Measurements from ENCODE around the gene OSBPL8. TPM values are rescaled to one million over a fixed set of nuclear protein-coding genes. Genes with fewer than 3 reads are reported as not detected.

Gene OSBPL8
- total and polyA plus RNA-seq, 10 of the 15 experiments (the other 5 are each of a cell fraction or from before 2014, with no cell fraction given): 10.4 to 58.0 (median 32.0) TPM

GRCh38 chr12:76480796-76481195 lies 78.8 kb downstream of the OSBPL8 start:
- H3K27me3 ChIP-seq (replicated peaks in 1 of 2; ENCODE audit: control insufficient read depth in 2 of 2, insufficient read depth in 2 of 2, low read length in 1 of 2): no peaks in the 10 kb centered on the region
- H2AFZ ChIP-seq (ENCODE audit: control insufficient read depth, low read depth, low read length): no peak overlapping the region
- H3K27ac ChIP-seq (ENCODE audit: control insufficient read depth, insufficient read depth): no peak overlapping the region
- intact Hi-C loops (cut with micrococcal nuclease; ENCODE audit: unreplicated experiment): no loop called here
- H3K4me3 ChIP-seq: no peak overlapping the region
- ChIA-PET RAD21 (ENCODE audit: unreplicated experiment) (no interaction called here), CTCF (interaction anchor here (0.8 to 1.0 kb wide), 2 partner anchors 18 to 106 kb away, joined by 4 to 5 read pairs; no protein-coding TSS in a partner anchor), POLR2A (interaction anchor here (0.5 kb wide), 1 partner anchor 398 kb away, joined by 4 read pairs; no protein-coding TSS in a partner anchor), SMC1A (ENCODE audit: uncharacterized antibody, unreplicated experiment) (interaction anchor here (1.3 kb wide), 1 partner anchor 10 kb away, joined by 3 read pairs; no protein-coding TSS in a partner anchor)
- in situ Hi-C loops (cut with MboI): no loop called here
- no peaks in the 10 kb centered on the region for H4K20me1 ChIP-seq (ENCODE audit: control insufficient read depth, insufficient read depth)
- FAIRE-seq: no peak
- no peak overlapping the region for H3K9ac ChIP-seq (ENCODE audit: control insufficient read depth, insufficient read depth, low read length)
- no peaks in the 10 kb centered on the region for H3K79me2 ChIP-seq (ENCODE audit: control insufficient read depth, insufficient read depth, low read length)
- ATAC-seq: peak; percentile 38; the same call in 2 of the 3 replicates
- DNase-seq (ENCODE audit: low read depth, low spot score): no peak
- no peaks in the 10 kb centered on the region for H3K36me3 ChIP-seq (ENCODE audit: control insufficient read depth in 2 of 2, insufficient read depth in 2 of 2, low read length in 1 of 2)
- TF ChIP-seq MTA3 (IDR thresholded peaks at IDR 0.05; ENCODE audit: borderline replicate concordance, low read length) (no peak), HDAC2 (IDR thresholded peaks at IDR 0.05) (no peak), RELA (IDR thresholded peaks at IDR 0.05; ENCODE audit: borderline replicate concordance, partially characterized antibody) (no peak), CHD1 (IDR thresholded peaks at IDR 0.05; ENCODE audit: low read depth, low read length) (no peak), NRF1 (conservative IDR thresholded peaks at IDR 0.05; ENCODE audit: low read depth, low read length) (no peak), E4F1 (IDR thresholded peaks at IDR 0.05; ENCODE audit: borderline replicate concordance, partially characterized antibody) (no peak), FOXK2 (IDR thresholded peaks at IDR 0.05) (no peak), POU2F2 (IDR thresholded peaks at IDR 0.05; ENCODE audit: borderline replicate concordance, low read depth, low read length) (no peak), SIN3A (IDR thresholded peaks at IDR 0.05; ENCODE audit: low read depth, low read length) (no peak), IKZF2 (IDR thresholded peaks at IDR 0.05) (no peak), LARP7 (IDR thresholded peaks at IDR 0.05) (no peak), SPI1 (IDR thresholded peaks at IDR 0.05; ENCODE audit: borderline replicate concordance, insufficient read depth, low read depth, low read length) (no peak), CBX5 (IDR thresholded peaks at IDR 0.05; ENCODE audit: low read depth) (no peak), CTCF (IDR thresholded peaks at IDR 0.05 in 2 of 3, conservative IDR thresholded peaks at IDR 0.05 in 1 of 3; ENCODE audit: control insufficient read depth in 2 of 3, extremely low read depth in 1 of 3, insufficient read depth in 1 of 3, low read depth in 3 of 3, low read length in 3 of 3) (no peak), FOS (IDR thresholded peaks at IDR 0.05; ENCODE audit: borderline replicate concordance, extremely low read depth, insufficient read length) (no peak), IKZF1 (conservative IDR thresholded peaks at IDR 0.05) (no peak), ETV6 (conservative IDR thresholded peaks at IDR 0.05 in 1 of 2, IDR thresholded peaks at IDR 0.05 in 1 of 2; ENCODE audit: borderline replicate concordance in 1 of 2, low read depth in 1 of 2) (no peak)
- no peak overlapping the region for H3K4me2 ChIP-seq (ENCODE audit: control insufficient read depth, insufficient read depth)
- BruUV-seq (replicated peaks): no TSS peak
- no peaks in the 10 kb centered on the region for H3K9me3 ChIP-seq (replicated peaks; ENCODE audit: control insufficient read depth, insufficient read depth, low read length)
- no peaks in the 10 kb centered on the region for H3K4me1 ChIP-seq (ENCODE audit: control insufficient read depth, insufficient read depth, low read length)

All from GM12878 (cell line).